ENCODE data around the gene UFC1. TPM values are rescaled to one million over a fixed set of nuclear protein-coding genes. Genes with fewer than 3 reads are reported as not detected.

UFC1 gene
- polyA plus RNA-seq, 1 donor = 98.9 TPM

GRCh38 chr1:161133220-161133740 is 20.5 kb upstream of the UFC1 start:
- no peak for DNase-seq (ENCODE audit: low read depth)

- DNase-seq (ENCODE audit: low read depth) = no peak
Observed at GRCh38 chr1:161137881-161138280, 15.9 kb upstream of the UFC1 start.

GRCh38 chr1:161138431-161138830 is 15.3 kb upstream of the UFC1 start:
- no peak for DNase-seq (ENCODE audit: low read depth)

GRCh38 chr1:161139766-161140165 is 14.0 kb upstream of the UFC1 start:
- peak; percentile 34 for DNase-seq (ENCODE audit: low read depth)

GRCh38 chr1:161140755-161141400 is 12.9 kb upstream of the UFC1 start:
- DNase-seq (ENCODE audit: low read depth) = no peak

- DNase-seq (ENCODE audit: low read depth) = no peak
Observed at GRCh38 chr1:161145832-161146231, 7.9 kb upstream of the UFC1 start.

GRCh38 chr1:161153176-161153575 is 602 bp upstream of the UFC1 start:
- no peak for DNase-seq (ENCODE audit: low read depth)

GRCh38 chr1:161157867-161158266 is 4.1 kb downstream of the UFC1 start:
- no peak for DNase-seq (ENCODE audit: low read depth)

GRCh38 chr1:161158316-161159010 is 4.7 kb downstream of the UFC1 start:
- DNase-seq (ENCODE audit: low read depth) = no peak

GRCh38 chr1:161159087-161159912 is 5.5 kb downstream of the UFC1 start, which contains the start of gene USP21:
TSS of gene USP21 (plus strand) at chr1:161159500. CDS start at chr1:161160641, 1,141 bp downstream.
- peak; percentile 77 for DNase-seq (ENCODE audit: low read depth)

GRCh38 chr1:161159913-161160243 is 6.1 kb downstream of the UFC1 start:
- no peak for DNase-seq (ENCODE audit: low read depth)

GRCh38 chr1:161160671-161161145 is 6.9 kb downstream of the UFC1 start:
- no peak for DNase-seq (ENCODE audit: low read depth)

GRCh38 chr1:161161652-161162051 is 7.9 kb downstream of the UFC1 start:
- DNase-seq (ENCODE audit: low read depth) = no peak

- no peak for DNase-seq (ENCODE audit: low read depth)
Observed at GRCh38 chr1:161162052-161162451, 8.3 kb downstream of the UFC1 start.

- DNase-seq (ENCODE audit: low read depth) = no peak
Observed at GRCh38 chr1:161162806-161163205, 9.0 kb downstream of the UFC1 start.

GRCh38 chr1:161163793-161164192 is 10.0 kb downstream of the UFC1 start:
- no peak for DNase-seq (ENCODE audit: low read depth)

GRCh38 chr1:161164901-161165610 is 11.3 kb downstream of the UFC1 start:
- DNase-seq (ENCODE audit: low read depth) = no peak

GRCh38 chr1:161165742-161166668 is 12.2 kb downstream of the UFC1 start, which contains the start of gene PPOX:
TSS of gene PPOX (plus strand) at chr1:161166426. CDS start at chr1:161166848, 422 bp downstream.
- DNase-seq (ENCODE audit: low read depth) = peak; percentile 96

GRCh38 chr1:161166669-161167548 is 13.1 kb downstream of the UFC1 start:
- DNase-seq (ENCODE audit: low read depth) = no peak

All from forelimb muscle (tissue), 1 donor.